WTC11 (cell line): ENCODE data around the gene NHLRC2. TPM values are rescaled to one million over a fixed set of nuclear protein-coding genes. Genes with fewer than 3 reads are reported as not detected.

Experiments used
- ATAC-seq: fragments of 200-7000 bp; cut with Tn5 transposase; 2 replicates; pipeline ENCODE4 v1.10.0; 2021; ENCODE audit warnings: mild to moderate bottlenecking, moderate library complexity
- CTCF ChIA-PET: fragments of 300-600 bp; sonication (Branson Sonifier 250); formaldehyde crosslinking; loops from one replicate; lab custom pipeline; 2021; ENCODE audit warnings: antibody characterized with exemption; lab: Charles Lee
- POLR2A ChIA-PET: fragments of 350-600 bp; sonication (Branson Sonifier 250); formaldehyde crosslinking; loops from one replicate; lab custom pipeline; 2021; ENCODE audit warnings: antibody characterized with exemption; lab: Charles Lee
- DNase-seq: peaks from one replicate; pipeline ENCODE4 v3.0.0; 2021; ENCODE audit warnings: low spot score
- H3K27ac Mint-ChIP-seq: 2 replicates; pipeline ENCODE4 v1.8.0; 2021; ENCODE audit warnings: mixed read lengths
- H3K27me3 Mint-ChIP-seq: 2 replicates; pipeline ENCODE4 v1.8.0; 2021; ENCODE audit warnings: low read depth, mild to moderate bottlenecking, moderate library complexity, mixed read lengths
- H3K36me3 Mint-ChIP-seq: 2 replicates; pipeline ENCODE4 v1.8.0; 2021; ENCODE audit warnings: mixed read lengths
- H3K4me1 Mint-ChIP-seq: 2 replicates; pipeline ENCODE4 v1.8.0; 2022; ENCODE audit warnings: mixed read lengths
- H3K4me3 Mint-ChIP-seq: 2 replicates; pipeline ENCODE4 v1.8.0; 2021; ENCODE audit warnings: mild to moderate bottlenecking, moderate library complexity, mixed read lengths
- H3K9me3 Mint-ChIP-seq: 2 replicates; pipeline ENCODE4 v1.8.0; 2021; ENCODE audit warnings: mixed read lengths
- AFF4 ChIP-seq: sonication (generic); formaldehyde crosslinking; IDR thresholded peaks from 2 replicates; pipeline ENCODE4 v1.8.1; 2023; ENCODE audit warnings: mild to moderate bottlenecking, missing genetic modification reagents, borderline replicate concordance
- CREM ChIP-seq: sonication (generic); formaldehyde crosslinking; IDR thresholded peaks from 2 replicates; pipeline ENCODE4 v1.8.1; 2022; ENCODE audit warnings: mild to moderate bottlenecking, missing genetic modification reagents, moderate library complexity
- E2F1 ChIP-seq: sonication (generic); formaldehyde crosslinking; IDR thresholded peaks from 2 replicates; pipeline ENCODE4 v1.8.0; 2022; ENCODE audit warnings: mild to moderate bottlenecking, missing genetic modification reagents
- FOXJ3 ChIP-seq: sonication (generic); formaldehyde crosslinking; IDR thresholded peaks from 2 replicates; pipeline ENCODE4 v1.9.0; 2021; ENCODE audit warnings: missing genetic modification reagents, mild to moderate bottlenecking, borderline replicate concordance
- HMGA2 ChIP-seq: fragments of 250-450 bp; sonication (Bioruptor Pico); IDR thresholded peaks from 2 replicates; pipeline ENCODE4 v1.4.0; 2021; ENCODE audit warnings: mild to moderate bottlenecking, moderate library complexity
- IRF1 ChIP-seq: sonication (generic); formaldehyde crosslinking; IDR thresholded peaks from 2 replicates; pipeline ENCODE4 v1.8.0; 2023; ENCODE audit warnings: missing genetic modification reagents
- JUN ChIP-seq: sonication (generic); formaldehyde crosslinking; IDR thresholded peaks from 2 replicates; pipeline ENCODE4 v1.8.0; 2023; ENCODE audit warnings: mild to moderate bottlenecking, missing genetic modification reagents
- NFATC4 ChIP-seq: fragments of 250-450 bp; sonication (Bioruptor Pico); IDR thresholded peaks from 2 replicates; pipeline ENCODE4 v1.9.0; 2021; ENCODE audit warnings: mild to moderate bottlenecking
- TEAD4 ChIP-seq: sonication (generic); formaldehyde crosslinking; IDR thresholded peaks from 2 replicates; pipeline ENCODE4 v1.8.0; 2022; ENCODE audit warnings: mild to moderate bottlenecking, missing genetic modification reagents
- USF2 ChIP-seq: sonication (generic); formaldehyde crosslinking; IDR thresholded peaks from 2 replicates; pipeline ENCODE4 v1.8.1; 2023; ENCODE audit warnings: mild to moderate bottlenecking, missing genetic modification reagents, moderate library complexity
- ZNF396 ChIP-seq: fragments of 250-450 bp; sonication (Bioruptor Pico); IDR thresholded peaks from 2 replicates; pipeline ENCODE4 v1.8.0; 2021; ENCODE audit warnings: mild to moderate bottlenecking, moderate library complexity, borderline replicate concordance
- ZNF671 ChIP-seq: fragments of 250-450 bp; sonication (Bioruptor Pico); IDR thresholded peaks from 2 replicates; pipeline ENCODE4 v1.8.0; 2021; ENCODE audit warnings: mild to moderate bottlenecking
- total RNA-seq: library from RNA; stranded (reverse); gene quantifications from 3 replicates; pipeline ENCODE4 v1.2.3, GENCODE V29; 2021
- TF ChIP-seq, protein P1 (sequence below): sonication (generic); formaldehyde crosslinking; IDR thresholded peaks from 2 replicates; pipeline ENCODE4 v1.8.1; 2022; ENCODE audit warnings: missing genetic modification reagents, borderline replicate concordance
- TF ChIP-seq, protein P2 (sequence below): fragments of 250-450 bp; sonication (Bioruptor Pico); IDR thresholded peaks from 2 replicates; pipeline ENCODE4 v1.8.0; 2021; ENCODE audit warnings: mild to moderate bottlenecking

NHLRC2 gene
- total RNA-seq, 1 experiment from 2014 or later = 37.9 TPM

DNA sequence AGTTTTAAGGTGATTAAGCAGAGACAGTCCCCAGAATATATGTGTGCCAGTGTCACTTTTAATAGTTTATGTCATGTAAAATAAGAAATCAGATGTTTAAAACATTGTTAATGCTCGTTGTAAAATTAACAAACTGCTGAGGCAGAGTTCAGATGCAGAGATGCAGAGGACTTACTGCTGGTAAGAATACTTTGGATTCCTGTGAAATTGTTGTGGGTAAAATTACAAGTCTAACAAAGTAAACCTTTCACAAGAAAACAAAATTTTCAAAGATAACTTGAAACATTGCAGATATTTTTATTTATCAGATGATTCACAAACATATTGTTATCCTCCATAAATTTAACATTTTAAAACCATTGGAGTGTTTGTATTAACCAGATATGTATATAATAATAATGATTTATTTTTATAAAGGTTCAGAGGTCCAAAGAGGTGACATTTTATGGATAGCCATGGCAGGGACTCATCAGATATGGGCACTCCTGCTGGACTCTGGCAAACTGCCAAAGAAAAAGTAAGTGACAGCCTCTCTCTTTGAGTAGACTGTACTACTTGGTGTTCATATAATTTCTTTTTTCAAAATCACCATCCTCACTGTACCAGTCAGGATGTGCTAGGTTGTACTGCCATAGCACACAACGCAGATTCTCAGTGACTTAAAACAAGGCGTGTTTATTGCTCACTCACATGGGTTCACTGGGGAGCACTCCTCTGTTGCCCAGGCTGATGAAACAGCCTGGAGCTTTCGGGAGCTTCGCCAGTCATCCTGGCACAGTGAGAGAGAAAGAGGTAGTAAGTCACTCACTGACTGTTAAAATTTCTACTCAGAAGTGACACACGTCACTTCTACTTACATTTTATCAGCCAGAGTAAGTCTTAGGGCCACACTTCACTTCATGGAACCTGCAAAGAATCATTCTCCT, 43.5 kb downstream of the NHLRC2 start:
- TF ChIP-seq FOXJ3 (CRISPR knock-in tag) = no peak
- TF ChIP-seq IRF1 = no peak
- TF ChIP-seq CREM (CRISPR knock-in tag) = no peak
- TF ChIP-seq TEAD4 = no peak
- TF ChIP-seq, protein P1, sequence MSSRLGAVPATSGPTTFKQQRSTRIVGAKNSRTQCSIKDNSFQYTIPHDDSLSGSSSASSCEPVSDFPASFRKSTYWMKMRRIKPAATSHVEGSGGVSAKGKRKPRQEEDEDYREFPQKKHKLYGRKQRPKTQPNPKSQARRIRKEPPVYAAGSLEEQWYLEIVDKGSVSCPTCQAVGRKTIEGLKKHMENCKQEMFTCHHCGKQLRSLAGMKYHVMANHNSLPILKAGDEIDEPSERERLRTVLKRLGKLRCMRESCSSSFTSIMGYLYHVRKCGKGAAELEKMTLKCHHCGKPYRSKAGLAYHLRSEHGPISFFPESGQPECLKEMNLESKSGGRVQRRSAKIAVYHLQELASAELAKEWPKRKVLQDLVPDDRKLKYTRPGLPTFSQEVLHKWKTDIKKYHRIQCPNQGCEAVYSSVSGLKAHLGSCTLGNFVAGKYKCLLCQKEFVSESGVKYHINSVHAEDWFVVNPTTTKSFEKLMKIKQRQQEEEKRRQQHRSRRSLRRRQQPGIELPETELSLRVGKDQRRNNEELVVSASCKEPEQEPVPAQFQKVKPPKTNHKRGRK (CRISPR knock-in tag) = no peak
- TF ChIP-seq AFF4 (CRISPR knock-in tag) = no peak
- TF ChIP-seq, protein P2, sequence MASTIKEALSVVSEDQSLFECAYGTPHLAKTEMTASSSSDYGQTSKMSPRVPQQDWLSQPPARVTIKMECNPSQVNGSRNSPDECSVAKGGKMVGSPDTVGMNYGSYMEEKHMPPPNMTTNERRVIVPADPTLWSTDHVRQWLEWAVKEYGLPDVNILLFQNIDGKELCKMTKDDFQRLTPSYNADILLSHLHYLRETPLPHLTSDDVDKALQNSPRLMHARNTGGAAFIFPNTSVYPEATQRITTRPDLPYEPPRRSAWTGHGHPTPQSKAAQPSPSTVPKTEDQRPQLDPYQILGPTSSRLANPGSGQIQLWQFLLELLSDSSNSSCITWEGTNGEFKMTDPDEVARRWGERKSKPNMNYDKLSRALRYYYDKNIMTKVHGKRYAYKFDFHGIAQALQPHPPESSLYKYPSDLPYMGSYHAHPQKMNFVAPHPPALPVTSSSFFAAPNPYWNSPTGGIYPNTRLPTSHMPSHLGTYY = no peak
- Mint-ChIP-seq H3K27ac (no peak overlapping the region; the same call in 1 of the 2 replicates), H3K4me1 (no peaks in the 10 kb centered on the region), H3K27me3 (no peaks in the 10 kb centered on the region), H3K36me3 (peaks cover 32% of the 10 kb centered on the region), H3K9me3 (peaks cover 9% of the 10 kb centered on the region), H3K4me3 (no peak overlapping the region)
- POLR2A ChIA-PET = no interaction called here
- CTCF ChIA-PET = no interaction called here
- DNase-seq (no peak), ATAC-seq (no peak)

DNA sequence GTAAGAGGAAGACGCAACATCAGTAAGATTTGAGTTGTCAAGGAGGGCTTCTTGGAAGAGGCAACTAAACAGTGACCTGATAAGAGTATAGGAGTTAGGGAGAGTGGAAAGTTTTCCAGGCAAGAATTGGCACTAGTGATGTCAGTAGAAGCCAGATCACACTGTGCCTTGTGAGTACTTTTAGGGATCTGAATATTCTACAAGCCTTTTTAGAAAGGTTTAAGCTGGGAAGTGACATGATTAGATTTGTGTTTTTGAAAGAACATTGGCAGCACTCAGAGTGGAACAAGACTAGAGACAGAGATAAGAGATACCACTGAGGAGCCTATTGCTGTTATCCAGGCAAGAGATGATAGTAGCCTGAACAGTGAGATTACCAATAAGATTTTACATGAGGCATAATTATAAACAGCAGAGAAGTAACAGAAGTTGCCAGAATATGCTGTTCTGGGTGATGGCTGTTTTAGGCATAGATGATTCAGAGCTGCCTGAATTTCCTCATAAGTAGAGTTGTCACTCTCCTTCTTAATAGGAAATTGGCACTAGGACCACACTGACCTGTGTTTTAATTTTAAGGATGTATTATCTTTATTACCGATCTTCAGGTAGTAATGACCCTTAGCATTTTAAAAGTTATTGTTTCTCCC, 45.6 kb downstream of the NHLRC2 start:
- H3K4me3 Mint-ChIP-seq = no peak overlapping the region
- H3K27ac Mint-ChIP-seq = no peak overlapping the region
- H3K9me3 Mint-ChIP-seq = peaks cover 7% of the 10 kb centered on the region
- CTCF ChIA-PET = no interaction called here
- POLR2A ChIA-PET = no interaction called here
- ATAC-seq (no peak), DNase-seq (no peak)
- H3K27me3 Mint-ChIP-seq = no peaks in the 10 kb centered on the region
- TF ChIP-seq NFATC4 (CRISPR knock-in tag) (no peak), ZNF396 (CRISPR knock-in tag) (no peak), JUN (no peak), E2F1 (CRISPR knock-in tag) (no peak), ZNF671 (CRISPR knock-in tag) (no peak), HMGA2 (no peak), USF2 (CRISPR knock-in tag) (no peak)
- peaks cover 44% of the 10 kb centered on the region for H3K36me3 Mint-ChIP-seq
- H3K4me1 Mint-ChIP-seq = no peaks in the 10 kb centered on the region
